Common myeloid progenitor, CD34-positive (primary cell): Measurements from ENCODE around the gene POR.
"Not testable (repeated sequence)": the region's sequence is repeated elsewhere in the genome, so short reads cannot be mapped to it uniquely, and the experiment has no call there.

Source experiments
- CTCF ChIA-PET: fragments of 350-600 bp; sonication (Branson Sonifier 250); formaldehyde crosslinking; loops from one replicate; lab custom pipeline; 2021; ENCODE audit warnings: antibody characterized with exemption; lab: Charles Lee
- POLR2A ChIA-PET: fragments of 350-600 bp; sonication (Branson Sonifier 250); formaldehyde crosslinking; loops from one replicate; lab custom pipeline; 2021; ENCODE audit warnings: antibody characterized with exemption; lab: Charles Lee
- DNase-seq, 3 donors: peaks; one replicate each; pipeline versions ENCODE4 v3.0.0 to v3.0.0-alpha.2; 2013
- H3K27ac ChIP-seq, 2 experiments: 1 replicate in 1 of 2; 2 replicates in 1 of 2; pipeline ENCODE4 v1.7.0; 2013; ENCODE audit warnings: inconsistent platforms in 2 of 2, low read length in 2 of 2, mild to moderate bottlenecking in 2 of 2, low read depth in 1 of 2, moderate library complexity in 1 of 2; ENCODE audit not compliant: severe bottlenecking in 2 of 2, insufficient read depth in 1 of 2, poor library complexity in 1 of 2
- H3K27me3 ChIP-seq, 5 experiments: replicated peaks in 2 of 5; 1 replicate in 3 of 5; 2 replicates in 2 of 5; pipeline versions ENCODE4 v1.6.1 to v1.7.0; 2013; ENCODE audit warnings: low read length in 4 of 5, mild to moderate bottlenecking in 2 of 5, moderate library complexity in 2 of 5, inconsistent platforms in 1 of 5; ENCODE audit not compliant: insufficient read depth in 5 of 5, control insufficient read depth in 4 of 5
- H3K36me3 ChIP-seq, 4 experiments: 1 replicate in 2 of 4; 2 replicates in 2 of 4; pipeline versions ENCODE4 v1.6.1 to v1.7.0; 2013; ENCODE audit warnings: low read length in 3 of 4, control low read depth in 1 of 4, mild to moderate bottlenecking in 1 of 4; ENCODE audit not compliant: control insufficient read depth in 4 of 4, insufficient read depth in 4 of 4
- H3K4me1 ChIP-seq, 4 experiments: 1 replicate in 3 of 4; 2 replicates in 1 of 4; pipeline versions ENCODE4 v1.6.1 to v1.7.1; 2013; ENCODE audit warnings: low read length in 3 of 4, mild to moderate bottlenecking in 3 of 4, control low read depth in 1 of 4, inconsistent platforms in 1 of 4, moderate library complexity in 1 of 4; ENCODE audit not compliant: control insufficient read depth in 4 of 4, insufficient read depth in 4 of 4; ENCODE audit errors: control extremely low read depth in 1 of 4
- H3K4me3 ChIP-seq, 7 experiments: 1 replicate in 4 of 7; 2 replicates in 3 of 7; pipeline versions ENCODE4 v1.5.1 to v1.7.0; 2013; ENCODE audit warnings: mild to moderate bottlenecking in 7 of 7, low read length in 6 of 7, moderate library complexity in 6 of 7, inconsistent platforms in 2 of 7, low read depth in 2 of 7, control low read depth in 1 of 7; ENCODE audit not compliant: insufficient read depth in 4 of 7, control insufficient read depth in 1 of 7; ENCODE audit errors: extremely low read depth in 1 of 7
- H3K9me3 ChIP-seq, 5 experiments: 1 replicate in 4 of 5; 2 replicates in 1 of 5; pipeline versions ENCODE4 v1.6.1 to v1.7.1; 2013; ENCODE audit warnings: low read length in 4 of 5, mild to moderate bottlenecking in 2 of 5, inconsistent platforms in 1 of 5, low read depth in 1 of 5, moderate library complexity in 1 of 5; ENCODE audit not compliant: control insufficient read depth in 4 of 5, insufficient read depth in 2 of 5; ENCODE audit errors: control extremely low read depth in 1 of 5
- WGBS: methylation state at CpG from one replicate; pipeline ENCODE4 v1.1.5; 2013; ENCODE audit not compliant: insufficient coverage; 5-methylcytosine and 5-hydroxymethylcytosine counted together

POR gene

GRCh38 chr7:75907668-75908039, 7.3 kb upstream of the POR start:
- DNase-seq, H3K36me3 ChIP-seq, H3K27ac ChIP-seq, POLR2A ChIA-PET, H3K9me3 ChIP-seq, H3K4me1 ChIP-seq, CTCF ChIA-PET, H3K27me3 ChIP-seq, H3K4me3 ChIP-seq: not testable (repeated sequence)
- 100% methylated on average over 4 of the region's 9 CpGs for WGBS

GRCh38 chr7:75909521-75910132, 5.3 kb upstream of the POR start:
- ChIA-PET CTCF (interaction anchor here (0.5 kb wide), 1 partner anchor 290 kb away, joined by 3 read pairs; no protein-coding TSS in a partner anchor), POLR2A (no interaction called here)
- no peak overlapping the region for H3K27ac ChIP-seq

GRCh38 chr7:75911186-75911585, 3.8 kb upstream of the POR start:
- POLR2A ChIA-PET, H3K27me3 ChIP-seq, H3K4me3 ChIP-seq, H3K36me3 ChIP-seq, H3K27ac ChIP-seq, DNase-seq, H3K9me3 ChIP-seq: not testable (repeated sequence)
- H3K4me1 ChIP-seq = peaks cover 2 to 19% (median 15%) of the 10 kb centered on the region in 4 experiments
- CTCF ChIA-PET = interaction anchor here (1.4 kb wide), 1 partner anchor 11 kb away, joined by 4 read pairs; no protein-coding TSS in a partner anchor
- WGBS = 94% methylated on average over 12 of the region's 12 CpGs

More at GRCh38 chr7:75909521-75910132, 5.3 kb upstream of the POR start:
- Histone ChIP-seq H3K4me1 (peaks cover 0 to 14% (median 6%) of the 10 kb centered on the region in 4 experiments), H3K36me3 (no peaks in the 10 kb centered on the region), H3K4me3 (no peak overlapping the region), H3K9me3 (no peaks in the 10 kb centered on the region), H3K27me3 (no peaks in the 10 kb centered on the region)
- no peak for DNase-seq
- WGBS = 90% methylated on average over 3 of the region's 5 CpGs

DNA sequence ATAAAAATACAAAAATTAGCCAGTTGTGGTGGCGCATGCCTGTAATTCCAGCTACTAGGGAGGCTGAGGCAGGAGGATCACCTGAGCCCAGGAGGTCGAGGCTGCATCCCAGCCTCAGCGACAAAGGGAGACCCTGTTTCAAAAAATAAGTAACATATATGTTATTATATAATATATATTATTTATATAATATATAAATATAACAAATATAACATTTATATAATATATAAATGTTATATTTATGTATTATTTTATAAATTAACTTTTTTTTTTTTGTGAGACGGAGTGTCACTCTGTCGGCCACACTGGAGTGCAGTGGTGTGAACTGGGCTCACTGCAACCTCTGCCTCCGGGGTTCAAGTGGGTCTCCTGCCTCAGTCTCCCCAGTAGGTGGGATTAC, 1.5 kb upstream of the POR start:
- no peaks in the 10 kb centered on the region for H3K9me3 ChIP-seq
- no peak overlapping the region for H3K27ac ChIP-seq
- no peaks in the 10 kb centered on the region for H3K36me3 ChIP-seq
- ChIA-PET POLR2A (no interaction called here), CTCF (interaction anchor here (1.3 kb wide), 1 partner anchor 11 kb away, joined by 3 read pairs; no protein-coding TSS in a partner anchor)
- no peak for DNase-seq
- peaks cover 5 to 18% (median 14%) of the 10 kb centered on the region in 4 experiments for H3K4me1 ChIP-seq
- WGBS = 100% methylated on average over 2 of the region's 6 CpGs
- no peak overlapping the region for H3K4me3 ChIP-seq
- H3K27me3 ChIP-seq = no peaks in the 10 kb centered on the region

DNA sequence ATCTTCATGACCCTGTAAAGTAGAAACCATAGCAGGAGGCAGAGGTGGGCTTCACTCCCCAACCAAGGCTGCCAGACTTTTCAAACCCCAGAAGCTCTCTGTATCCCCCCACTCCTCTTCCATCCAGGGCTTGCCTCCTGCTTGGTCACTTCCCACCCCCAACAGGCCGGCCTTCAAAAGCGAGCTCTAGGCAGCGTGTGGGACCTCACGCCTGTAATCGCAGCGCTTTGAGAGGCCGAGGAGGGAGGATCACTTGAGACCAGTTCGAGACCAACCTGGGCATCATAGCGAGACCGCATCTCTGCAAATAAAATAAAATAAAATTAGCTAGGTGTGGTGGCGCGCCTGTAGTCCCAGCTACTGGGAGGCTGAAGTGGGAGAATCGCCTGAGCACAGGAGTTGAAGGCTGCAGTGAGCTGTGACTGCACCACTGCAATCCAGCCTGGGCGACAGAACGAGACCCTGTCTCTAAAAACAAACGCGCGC, 743 bp upstream of the POR start:
- WGBS = 29% methylated on average over 12 of the region's 18 CpGs
- H3K27ac ChIP-seq = peak overlapping the region; percentile 61 to 85
- H3K4me3 ChIP-seq = peak overlapping the region; percentile 61 to 84 (median 77)
- no peaks in the 10 kb centered on the region for H3K27me3 ChIP-seq
- DNase-seq = no peak
- H3K36me3 ChIP-seq = no peaks in the 10 kb centered on the region
- H3K9me3 ChIP-seq = no peaks in the 10 kb centered on the region
- ChIA-PET CTCF (interaction anchor here (1.0 to 1.4 kb wide), 3 partner anchors 11 to 107 kb away, joined by 3 to 10 read pairs (median 3); no protein-coding TSS in a partner anchor), POLR2A (interaction anchor here (0.5 to 1.5 kb wide), 4 partner anchors 11 to 66 kb away, joined by 3 to 5 read pairs (median 4); no protein-coding TSS in a partner anchor)
- peaks cover 5 to 18% (median 14%) of the 10 kb centered on the region in 4 experiments for H3K4me1 ChIP-seq

GRCh38 chr7:75915416-75916156, 631 bp downstream of the POR start:
- peaks cover 5 to 18% (median 14%) of the 10 kb centered on the region in 4 experiments for H3K4me1 ChIP-seq
- peak overlapping the region in 1 of 2 experiments; percentile 64 for H3K27ac ChIP-seq
- peak overlapping the region; percentile 61 to 84 (median 77) for H3K4me3 ChIP-seq
- H3K9me3 ChIP-seq = no peaks in the 10 kb centered on the region
- WGBS = 2% methylated on average over 26 of the region's 32 CpGs
- no peaks in the 10 kb centered on the region for H3K27me3 ChIP-seq
- DNase-seq = peak in 2 of 3 donors; percentile 26 to 30
- ChIA-PET CTCF (interaction anchor here (1.2 to 1.4 kb wide), 2 partner anchors 106 to 122 kb away, joined by 3 to 10 read pairs; no protein-coding TSS in a partner anchor), POLR2A (interaction anchor here (0.6 to 1.4 kb wide), 6 partner anchors 13 to 104 kb away, joined by 3 to 6 read pairs (median 3); no protein-coding TSS in a partner anchor)
- H3K36me3 ChIP-seq = no peaks in the 10 kb centered on the region
